GM19455 (cell line): Measurements from ENCODE around the gene ZBED4.

Experiments used
- ATAC-seq: cut with Tn5 transposase; IDR thresholded peaks from one replicate; pipeline ENCODE4 v1.9.1; 2021; ENCODE audit not compliant: unreplicated experiment

ZBED4 gene

GRCh38 chr22:49897015-49897684 is 43.5 kb downstream of the ZBED4 start:
- no peak for ATAC-seq

- no peak for ATAC-seq
These were observed 45.9 kb downstream of the ZBED4 start for GRCh38 chr22:49899530-49899929.

GRCh38 chr22:49900441-49901230 is 47.0 kb downstream of the ZBED4 start:
- no peak for ATAC-seq

GRCh38 chr22:49901457-49901856 is 47.8 kb downstream of the ZBED4 start:
- no peak for ATAC-seq

GRCh38 chr22:49903322-49904039 is 49.8 kb downstream of the ZBED4 start:
- ATAC-seq, result no peak

- ATAC-seq, result no peak
These were observed 50.4 kb downstream of the ZBED4 start for GRCh38 chr22:49904040-49904369.

- ATAC-seq, result no peak
These were observed 51.8 kb downstream of the ZBED4 start for GRCh38 chr22:49905465-49905864.

- ATAC-seq, result no peak
These were observed 52.6 kb downstream of the ZBED4 start for GRCh38 chr22:49906071-49906798.

- ATAC-seq, result no peak
These were observed 53.2 kb downstream of the ZBED4 start for GRCh38 chr22:49906799-49907290.

- ATAC-seq, result no peak
These were observed 54.2 kb downstream of the ZBED4 start for GRCh38 chr22:49907807-49908206.

GRCh38 chr22:49909476-49910205 is 56.0 kb downstream of the ZBED4 start:
- no peak for ATAC-seq

- no peak for ATAC-seq
These were observed 56.8 kb downstream of the ZBED4 start for GRCh38 chr22:49910229-49911155.

- ATAC-seq, result no peak
These were observed 58.4 kb downstream of the ZBED4 start for GRCh38 chr22:49911881-49912625.

GRCh38 chr22:49913026-49913425 is 59.4 kb downstream of the ZBED4 start:
- ATAC-seq, result no peak

- ATAC-seq, result no peak
These were observed 59.8 kb downstream of the ZBED4 start for GRCh38 chr22:49913446-49913845.

GRCh38 chr22:49914256-49914655 is 60.6 kb downstream of the ZBED4 start:
- ATAC-seq, result no peak

- no peak for ATAC-seq
These were observed 62.0 kb downstream of the ZBED4 start for GRCh38 chr22:49915610-49916009.

GRCh38 chr22:49916831-49917230 is 63.2 kb downstream of the ZBED4 start:
- ATAC-seq, result no peak
